ENCODE data around the gene ARHGAP30. TPM values are rescaled to one million over a fixed set of nuclear protein-coding genes. Genes with fewer than 3 reads are reported as not detected.
"Not testable (repeated sequence)": the region's sequence is repeated elsewhere in the genome, so short reads cannot be mapped to it uniquely, and the experiment has no call there.

ARHGAP30 gene
- polyA plus RNA-seq, 3 donors = 1.9 to 2.2 (median 2.0) TPM

- DNase-seq (ENCODE audit: low read depth in 3 of 3, low spot score in 2 of 3) = not testable (repeated sequence)
Observed at GRCh38 chr1:161019111-161019660, 50.5 kb downstream of the ARHGAP30 start.

- no peak for DNase-seq (ENCODE audit: low read depth in 3 of 3, low spot score in 2 of 3)
Observed at GRCh38 chr1:161018631-161018930, 51.1 kb downstream of the ARHGAP30 start.

GRCh38 chr1:161017756-161018630 is 51.7 kb downstream of the ARHGAP30 start:
- DNase-seq (ENCODE audit: low read depth in 3 of 3, low spot score in 2 of 3) = no peak

GRCh38 chr1:161017181-161017580 is 52.5 kb downstream of the ARHGAP30 start:
- DNase-seq (ENCODE audit: low read depth in 3 of 3, low spot score in 2 of 3) = not testable (repeated sequence)

GRCh38 chr1:161016683-161017082 is 53.0 kb downstream of the ARHGAP30 start:
- not testable (repeated sequence) for DNase-seq (ENCODE audit: low read depth in 3 of 3, low spot score in 2 of 3)

- DNase-seq (ENCODE audit: low read depth in 3 of 3, low spot score in 2 of 3) = no peak
Observed at GRCh38 chr1:161013488-161014230, 56.0 kb downstream of the ARHGAP30 start.

- DNase-seq (ENCODE audit: low read depth in 3 of 3, low spot score in 2 of 3) = no peak
Observed at GRCh38 chr1:161013131-161013487, 56.6 kb downstream of the ARHGAP30 start.

- DNase-seq (ENCODE audit: low read depth in 3 of 3, low spot score in 2 of 3) = no peak
Observed at GRCh38 chr1:161012420-161012819, 57.3 kb downstream of the ARHGAP30 start.

- DNase-seq (ENCODE audit: low read depth in 3 of 3, low spot score in 2 of 3) = no peak
Observed at GRCh38 chr1:161009602-161010211, 60.0 kb downstream of the ARHGAP30 start.

GRCh38 chr1:161008869-161009510 is 60.7 kb downstream of the ARHGAP30 start:
- no peak for DNase-seq (ENCODE audit: low read depth in 3 of 3, low spot score in 2 of 3)

- DNase-seq (ENCODE audit: low read depth in 3 of 3, low spot score in 2 of 3) = no peak
Observed at GRCh38 chr1:161007369-161007768, 62.3 kb downstream of the ARHGAP30 start.

GRCh38 chr1:161006563-161006962 is 63.1 kb downstream of the ARHGAP30 start:
- DNase-seq (ENCODE audit: low read depth in 3 of 3, low spot score in 2 of 3) = no peak

- DNase-seq (ENCODE audit: low read depth in 3 of 3, low spot score in 2 of 3) = no peak
Observed at GRCh38 chr1:161001525-161001924, 68.2 kb downstream of the ARHGAP30 start.

- DNase-seq (ENCODE audit: low read depth in 3 of 3, low spot score in 2 of 3) = no peak
Observed at GRCh38 chr1:161000736-161001480, 68.8 kb downstream of the ARHGAP30 start.

GRCh38 chr1:160999376-160999775 is 70.3 kb downstream of the ARHGAP30 start:
- no peak for DNase-seq (ENCODE audit: low read depth in 3 of 3, low spot score in 2 of 3)

- no peak for DNase-seq (ENCODE audit: low read depth in 3 of 3, low spot score in 2 of 3)
Observed at GRCh38 chr1:160997323-160998038, 72.2 kb downstream of the ARHGAP30 start.
